ENCODE measurements around the gene CLMN. TPM values are rescaled to one million over a fixed set of nuclear protein-coding genes. Genes with fewer than 3 reads are reported as not detected.

The CLMN gene
- total and polyA plus RNA-seq, 10 of the 15 experiments (the other 5 are each of a cell fraction or from before 2014, with no cell fraction given) = 7.8 to 49.3 (median 18.5) TPM

DNA sequence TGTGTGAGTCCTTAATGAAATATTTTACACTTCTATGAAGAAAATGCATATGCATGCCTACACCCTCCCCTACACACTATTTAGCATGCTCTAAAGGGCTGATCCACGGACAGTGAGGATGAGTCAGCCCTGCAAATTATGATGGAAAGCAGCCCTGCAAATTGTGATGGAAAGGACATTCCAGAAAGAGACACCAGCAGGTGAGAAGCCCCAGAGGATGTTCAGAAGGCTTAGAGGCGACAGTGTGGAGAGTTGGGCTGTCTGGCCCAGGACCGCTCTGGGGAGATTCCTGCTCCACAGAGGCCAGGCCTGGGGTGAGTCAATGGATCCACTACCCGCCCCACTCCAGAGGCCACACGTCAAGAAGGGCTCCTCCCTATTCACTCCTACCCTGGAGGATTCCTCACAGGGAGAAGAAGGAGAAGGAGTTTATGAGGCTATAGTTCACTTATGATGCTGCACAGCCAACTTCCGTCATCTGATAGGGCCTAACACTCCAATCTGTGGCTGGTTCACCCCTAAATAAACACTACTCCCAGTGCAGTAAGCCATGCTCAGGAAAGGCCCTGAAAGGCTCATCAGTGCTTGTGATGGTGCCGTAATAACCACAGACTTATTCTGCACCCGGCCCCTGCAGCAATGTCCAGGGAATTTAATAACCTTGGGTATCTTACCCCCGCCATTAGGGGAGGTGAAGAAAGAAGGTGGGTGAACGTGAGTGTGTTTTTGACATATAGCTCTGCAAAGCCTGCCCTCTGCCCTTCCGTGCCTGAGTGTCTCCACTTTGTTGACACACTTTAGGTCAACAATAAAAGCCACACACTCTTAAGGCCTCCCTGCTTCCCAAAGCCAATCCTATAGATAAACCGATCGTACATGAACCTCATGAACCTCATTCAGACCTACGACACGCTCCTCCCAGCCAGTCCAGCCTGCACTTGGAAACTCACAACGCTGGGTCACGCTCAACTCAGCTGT is 46.4 kb downstream of the CLMN start:
- H3K27me3 ChIP-seq (replicated peaks in 1 of 2; ENCODE audit: control insufficient read depth in 2 of 2, insufficient read depth in 2 of 2, low read length in 1 of 2) = no peaks in the 10 kb centered on the region
- no peak overlapping the region for H2AFZ ChIP-seq (ENCODE audit: control insufficient read depth, low read depth, low read length)
- ChIA-PET SMC1A (ENCODE audit: uncharacterized antibody, unreplicated experiment) (no interaction called here), RAD21 (ENCODE audit: unreplicated experiment) (no interaction called here), CTCF (no interaction called here), POLR2A (no interaction called here)
- no peak overlapping the region for H3K4me2 ChIP-seq (ENCODE audit: control insufficient read depth, insufficient read depth)
- no peaks in the 10 kb centered on the region for H3K36me3 ChIP-seq (ENCODE audit: control insufficient read depth in 2 of 2, insufficient read depth in 2 of 2, low read length in 1 of 2)
- FAIRE-seq (no peak), DNase-seq (ENCODE audit: low read depth, low spot score) (no peak), ATAC-seq (no peak)
- in situ Hi-C loops (cut with MboI) (no loop called here), intact Hi-C loops (cut with micrococcal nuclease; ENCODE audit: unreplicated experiment) (no loop called here)
- no peak overlapping the region for H3K27ac ChIP-seq (ENCODE audit: control insufficient read depth, insufficient read depth)
- WGBS (ENCODE audit: insufficient coverage, insufficient replicate concordance, low lambda C conversion rate, missing lambda C conversion rate) = 85% methylated on average over 17 of the region's 17 CpGs
- no peaks in the 10 kb centered on the region; the same call in 2 of the 3 replicates for H3K9me3 ChIP-seq (replicated peaks; ENCODE audit: control insufficient read depth, insufficient read depth, low read length)
- no peaks in the 10 kb centered on the region for H4K20me1 ChIP-seq (ENCODE audit: control insufficient read depth, insufficient read depth)
- no peak overlapping the region for H3K4me3 ChIP-seq
- no peaks in the 10 kb centered on the region for H3K79me2 ChIP-seq (ENCODE audit: control insufficient read depth, insufficient read depth, low read length)
- no TSS peak for BruUV-seq (replicated peaks)
- TF ChIP-seq NRF1 (conservative IDR thresholded peaks at IDR 0.05; ENCODE audit: low read depth, low read length) (no peak), ZBTB33 (IDR thresholded peaks at IDR 0.05) (no peak), HDGF (IDR thresholded peaks at IDR 0.05) (no peak), FOXK2 (IDR thresholded peaks at IDR 0.05) (no peak)
- no peak overlapping the region for H3K9ac ChIP-seq (ENCODE audit: control insufficient read depth, insufficient read depth, low read length)
- peaks cover 11% of the 10 kb centered on the region for H3K4me1 ChIP-seq (ENCODE audit: control insufficient read depth, insufficient read depth, low read length)

DNA sequence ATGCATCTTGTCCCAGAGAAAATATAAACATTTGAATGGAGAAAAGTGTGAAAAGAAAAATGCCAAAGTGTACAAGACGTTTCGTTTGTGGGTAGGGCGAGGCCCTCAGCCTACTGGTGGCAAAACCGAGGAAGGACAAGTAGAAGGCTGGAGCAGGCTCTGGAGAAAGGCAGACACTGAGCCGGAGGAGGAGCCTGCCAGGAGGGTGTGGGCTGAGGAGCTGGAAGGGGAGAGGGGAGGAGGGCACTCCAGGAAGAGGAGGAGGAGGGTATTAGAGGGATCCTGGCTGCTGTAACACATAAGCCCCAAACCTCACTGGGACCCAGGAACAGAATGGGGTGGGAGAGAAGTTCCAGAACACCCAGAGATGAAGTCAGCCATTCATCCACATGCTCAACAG is 47.7 kb downstream of the CLMN start:
- in situ Hi-C loops (cut with MboI) = no loop called here
- ChIA-PET CTCF (no interaction called here), RAD21 (ENCODE audit: unreplicated experiment) (no interaction called here), POLR2A (no interaction called here), SMC1A (ENCODE audit: uncharacterized antibody, unreplicated experiment) (no interaction called here)
- ATAC-seq (no peak), DNase-seq (ENCODE audit: low read depth, low spot score) (no peak), FAIRE-seq (no peak)
- Histone ChIP-seq H2AFZ (ENCODE audit: control insufficient read depth, low read depth, low read length) (no peak overlapping the region), H3K27me3 (replicated peaks in 1 of 2; ENCODE audit: control insufficient read depth in 2 of 2, insufficient read depth in 2 of 2, low read length in 1 of 2) (no peaks in the 10 kb centered on the region), H3K9me3 (replicated peaks; ENCODE audit: control insufficient read depth, insufficient read depth, low read length) (no peaks in the 10 kb centered on the region; the same call in 2 of the 3 replicates), H3K4me1 (ENCODE audit: control insufficient read depth, insufficient read depth, low read length) (peaks cover 15% of the 10 kb centered on the region), H3K4me2 (ENCODE audit: control insufficient read depth, insufficient read depth) (no peak overlapping the region), H3K27ac (ENCODE audit: control insufficient read depth, insufficient read depth) (no peak overlapping the region), H3K4me3 (no peak overlapping the region), H3K36me3 (ENCODE audit: control insufficient read depth in 2 of 2, insufficient read depth in 2 of 2, low read length in 1 of 2) (no peaks in the 10 kb centered on the region), H3K79me2 (ENCODE audit: control insufficient read depth, insufficient read depth, low read length) (no peaks in the 10 kb centered on the region), H3K9ac (ENCODE audit: control insufficient read depth, insufficient read depth, low read length) (no peak overlapping the region), H4K20me1 (ENCODE audit: control insufficient read depth, insufficient read depth) (no peaks in the 10 kb centered on the region)
- WGBS (ENCODE audit: insufficient coverage, insufficient replicate concordance, low lambda C conversion rate, missing lambda C conversion rate) = 71% methylated on average over 5 of the region's 5 CpGs
- intact Hi-C loops (cut with micrococcal nuclease; ENCODE audit: unreplicated experiment) = no loop called here
- no TSS peak for BruUV-seq (replicated peaks)
- TF ChIP-seq KLF5 (IDR thresholded peaks at IDR 0.05; ENCODE audit: partially characterized antibody) = no peak
- TF ChIP-seq MLLT1 (IDR thresholded peaks at IDR 0.05) = no peak
- TF ChIP-seq SP1 (IDR thresholded peaks at IDR 0.05; ENCODE audit: low read depth, low read length) = no peak
- TF ChIP-seq SREBF1 (IDR thresholded peaks at IDR 0.05; ENCODE audit: low read length) = no peak
- TF ChIP-seq HDAC2 (IDR thresholded peaks at IDR 0.05) = no peak
- no peak for TF ChIP-seq FOXK2 (IDR thresholded peaks at IDR 0.05)
- no peak for TF ChIP-seq SREBF2 (IDR thresholded peaks at IDR 0.05; ENCODE audit: low read length)
- no peak for TF ChIP-seq POU2F2 (IDR thresholded peaks at IDR 0.05; ENCODE audit: borderline replicate concordance, low read depth, low read length)

Measured in GM12878 (cell line).